ENCODE measurements around the gene HAGH.

Gene HAGH

DNA sequence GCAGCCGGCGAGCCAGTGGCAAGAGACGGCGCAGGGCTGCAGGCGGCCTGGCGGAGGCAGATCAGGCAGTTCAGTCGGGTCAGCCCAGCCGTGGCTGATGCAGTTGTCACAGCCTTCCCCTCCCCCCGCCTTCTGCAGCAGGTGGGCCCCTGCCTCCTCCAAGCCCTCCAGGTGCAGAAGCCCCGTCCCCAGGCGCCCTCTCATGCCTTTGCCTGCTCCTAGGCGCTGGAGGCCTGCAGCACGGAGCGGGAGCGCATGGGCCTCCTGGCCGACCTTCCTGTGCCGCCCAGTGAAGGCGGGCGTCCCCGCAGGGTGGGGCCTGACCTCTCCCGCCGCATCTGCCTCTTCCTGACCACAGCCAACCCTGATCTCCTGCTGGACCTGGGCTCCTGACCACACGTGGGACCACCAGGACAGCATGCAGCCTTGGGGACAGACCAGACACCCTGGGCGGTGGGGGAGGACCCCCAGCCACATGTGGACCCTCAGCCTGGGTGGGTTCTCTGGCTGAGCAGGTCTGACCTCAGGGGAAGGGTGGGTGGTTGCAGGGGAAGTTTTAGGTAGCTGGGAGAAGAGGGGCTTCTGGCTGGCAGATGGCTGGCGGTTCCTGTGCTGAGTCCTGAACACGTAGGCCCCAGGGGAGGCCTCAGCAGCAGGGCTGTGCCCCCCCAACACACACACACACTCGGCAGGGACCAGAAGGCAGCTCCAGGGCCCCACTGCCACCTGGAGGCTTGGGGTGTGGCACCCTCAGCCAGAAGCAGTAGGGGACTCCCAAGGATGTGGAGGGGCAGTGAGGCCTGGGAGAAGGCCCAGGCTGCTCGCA, 50.6 kb downstream of the HAGH start:
- H3K27ac ChIP-seq, result no peak overlapping the region
- TF ChIP-seq Cebpa-rat (IDR thresholded peaks at IDR 0.05), result no peak
- H4K20me1 ChIP-seq, result peaks cover 76% of the 10 kb centered on the region
- peak overlapping the region; percentile 7; the same call in 1 of the 2 replicates for H3K4me2 ChIP-seq
- no peaks in the 10 kb centered on the region for H3K27me3 ChIP-seq
- H3K9ac ChIP-seq, result no peak overlapping the region
- peaks cover 42% of the 10 kb centered on the region for H3K4me1 ChIP-seq
- H3K4me3 ChIP-seq, result no peak overlapping the region
- peaks cover 64% of the 10 kb centered on the region for H3K36me3 ChIP-seq
- no peaks in the 10 kb centered on the region for H3K9me3 ChIP-seq

DNA sequence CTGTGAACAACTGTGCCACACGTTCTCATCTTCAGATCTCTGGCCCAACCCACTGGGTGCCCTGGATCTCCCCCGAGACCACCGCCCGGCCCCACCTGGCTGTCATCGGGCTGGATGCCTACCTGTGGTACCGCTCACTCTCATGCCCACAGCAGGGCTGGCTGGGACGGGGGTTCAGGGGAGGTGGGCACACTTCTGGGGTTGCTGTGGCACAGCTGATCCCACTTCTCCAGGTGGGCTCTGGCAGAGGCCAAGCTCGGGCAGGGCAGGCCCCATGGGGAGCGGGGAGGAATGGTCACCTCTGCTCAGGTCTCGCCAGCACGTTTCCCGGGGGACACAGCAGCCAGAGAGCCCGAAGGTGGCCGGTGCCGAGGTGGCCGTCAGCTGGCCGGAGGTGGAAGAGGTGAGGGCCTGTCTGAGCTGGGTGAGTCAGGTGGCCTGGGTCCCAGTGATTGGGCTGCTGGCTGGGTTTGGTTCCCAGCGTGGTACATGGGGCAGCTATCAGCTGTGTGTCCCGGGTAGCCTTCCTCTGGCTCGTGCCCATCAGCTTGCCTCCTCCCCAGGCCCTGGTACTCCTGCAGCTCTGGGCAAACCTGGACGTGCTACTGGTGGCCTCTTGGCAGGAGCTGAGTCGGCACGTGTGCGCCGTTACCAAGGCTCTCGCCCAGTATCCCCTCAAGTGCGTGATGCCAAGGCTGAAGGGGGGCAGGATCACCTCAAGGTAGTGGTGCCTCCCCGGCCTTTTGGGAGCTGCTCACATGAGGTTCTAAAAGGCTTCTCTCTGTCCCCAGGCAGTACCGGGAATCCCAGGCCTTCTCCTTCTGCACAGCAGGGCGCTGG, 51.4 kb downstream of the HAGH start:
- H3K27ac ChIP-seq, result 0 out of 2 replicates have a peak overlapping the region, but pooled peaks have one; percentile 97
- H4K20me1 ChIP-seq, result peaks cover 73% of the 10 kb centered on the region
- H3K4me2 ChIP-seq, result peak overlapping the region; percentile 98
- no peak for TF ChIP-seq Cebpa-rat (IDR thresholded peaks at IDR 0.05)
- no peak overlapping the region; the same call in 1 of the 2 replicates for H3K4me3 ChIP-seq
- peak overlapping the region; percentile 98 for H3K9ac ChIP-seq
- no peaks in the 10 kb centered on the region for H3K27me3 ChIP-seq
- H3K4me1 ChIP-seq, result peaks cover 43% of the 10 kb centered on the region
- H3K36me3 ChIP-seq, result peaks cover 59% of the 10 kb centered on the region
- no peaks in the 10 kb centered on the region for H3K9me3 ChIP-seq

DNA sequence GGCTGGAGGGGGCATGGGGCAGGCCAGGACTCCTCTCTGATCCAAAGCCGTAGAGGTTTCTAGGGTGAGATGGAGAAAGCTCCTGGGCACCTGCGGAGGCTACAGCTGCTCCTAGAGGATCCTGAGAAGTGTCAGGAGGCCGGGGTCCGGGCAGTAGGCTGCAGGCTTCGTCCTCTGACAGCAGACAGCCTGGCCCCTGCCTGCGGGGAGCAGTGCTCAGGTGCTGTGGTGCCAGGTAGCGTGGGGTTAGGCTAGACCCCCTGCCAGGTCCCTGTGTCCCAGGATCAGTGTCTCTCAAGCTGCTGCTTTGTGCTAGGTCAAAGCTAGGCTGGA, 52.2 kb downstream of the HAGH start:
- Histone ChIP-seq H3K4me1 (peaks cover 48% of the 10 kb centered on the region), H4K20me1 (peaks cover 73% of the 10 kb centered on the region), H3K9ac (peak overlapping the region; percentile 98), H3K4me3 (peak overlapping the region; percentile 97), H3K27ac (peak overlapping the region; percentile 97), H3K4me2 (peak overlapping the region; percentile 98), H3K36me3 (peaks cover 59% of the 10 kb centered on the region), H3K27me3 (no peaks in the 10 kb centered on the region), H3K9me3 (no peaks in the 10 kb centered on the region)
- no peak for TF ChIP-seq Cebpa-rat (IDR thresholded peaks at IDR 0.05)

DNA sequence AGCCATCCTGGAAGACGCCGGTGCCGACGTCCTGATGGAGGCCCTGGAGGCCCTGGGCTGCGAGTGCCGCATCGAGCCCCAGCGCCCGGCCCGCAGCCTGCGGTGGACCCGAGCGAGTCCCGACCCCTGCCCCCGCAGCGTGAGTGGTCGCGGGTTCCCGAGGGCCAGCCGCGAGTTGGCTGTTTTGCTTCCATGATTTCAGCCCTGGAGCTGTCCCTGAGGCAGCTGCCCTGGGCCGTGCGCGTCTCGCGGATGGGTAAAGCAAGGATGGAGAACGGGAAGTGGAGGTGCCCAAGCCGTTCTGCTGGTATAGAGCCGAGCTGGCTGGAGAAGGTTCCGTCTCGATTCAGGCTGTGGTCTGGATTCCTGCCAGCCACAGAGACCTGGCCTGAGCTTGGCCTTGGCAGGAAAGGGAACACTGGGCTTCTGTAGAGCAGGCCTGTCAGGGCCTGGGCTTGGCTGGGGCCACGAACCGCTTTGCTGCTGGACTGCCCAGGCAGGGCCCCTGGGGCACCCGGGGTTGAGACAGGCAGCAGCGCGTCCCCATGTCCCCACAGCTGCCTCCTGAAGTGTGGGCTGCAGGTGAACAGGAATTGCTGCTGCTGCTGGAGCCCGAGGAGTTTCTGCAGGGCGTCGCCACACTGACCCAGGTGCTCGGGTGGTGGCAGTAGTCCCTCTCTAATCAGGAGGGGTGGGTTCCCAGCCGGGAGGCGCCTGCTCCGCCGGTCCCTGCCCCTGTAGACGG, 52.8 kb downstream of the HAGH start:
- Histone ChIP-seq H3K4me3 (peak overlapping the region; percentile 97), H3K9ac (peak overlapping the region; percentile 98), H3K4me2 (peak overlapping the region; percentile 98), H3K4me1 (peaks cover 48% of the 10 kb centered on the region), H4K20me1 (peaks cover 73% of the 10 kb centered on the region), H3K27me3 (no peaks in the 10 kb centered on the region), H3K36me3 (peaks cover 59% of the 10 kb centered on the region), H3K27ac (peak overlapping the region; percentile 97), H3K9me3 (no peaks in the 10 kb centered on the region)
- no peak for TF ChIP-seq Cebpa-rat (IDR thresholded peaks at IDR 0.05)

DNA sequence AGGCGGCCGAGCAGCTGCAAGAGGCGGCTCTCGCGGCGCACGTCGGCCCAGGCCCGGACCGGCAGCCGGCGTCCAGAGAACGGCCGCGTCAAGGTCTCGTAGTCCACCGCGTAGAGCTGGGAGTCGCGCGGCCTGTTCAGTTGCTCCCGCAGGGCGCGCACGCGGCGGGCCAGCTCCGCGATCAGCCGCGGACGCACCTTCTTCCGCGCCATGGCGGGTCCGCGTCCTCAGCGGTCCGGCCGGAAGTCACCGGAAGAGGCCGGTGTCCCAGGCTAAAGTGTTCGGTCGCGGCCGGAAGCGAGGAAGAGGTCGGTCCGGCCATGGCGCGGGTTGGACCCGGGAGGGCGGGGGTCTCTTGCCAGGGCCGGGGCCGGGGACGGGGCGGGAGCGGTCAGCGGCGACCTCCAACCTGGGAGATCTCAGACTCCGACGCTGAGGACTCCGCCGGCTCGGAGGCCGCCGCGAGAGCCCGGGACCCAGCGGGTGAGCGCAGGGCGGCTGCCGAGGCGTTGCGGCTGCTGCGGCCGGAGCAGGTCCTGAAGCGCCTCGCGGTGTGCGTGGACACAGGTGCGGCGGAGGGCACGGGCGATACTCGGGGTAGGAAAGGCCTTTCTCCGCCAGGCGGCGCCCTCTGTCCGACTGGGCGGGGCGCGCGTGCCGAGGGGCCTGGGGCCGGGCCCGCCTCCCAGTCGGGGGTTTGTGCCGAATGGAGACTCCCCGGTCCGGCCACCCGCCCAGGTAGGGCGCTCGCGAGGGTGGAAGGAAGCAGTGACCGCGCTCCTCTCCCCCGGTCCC, 53.5 kb downstream of the HAGH start, which contains the start of gene MRPS34:
Gene MRPS34, minus strand, starts transcription at position 227 of the 795 bp plus-strand sequence. Its CDS starts 15 bp downstream, at position 212.
- no peaks in the 10 kb centered on the region for H3K27me3 ChIP-seq
- no peaks in the 10 kb centered on the region for H3K9me3 ChIP-seq
- H3K36me3 ChIP-seq, result peaks cover 59% of the 10 kb centered on the region
- H3K4me2 ChIP-seq, result peak within 1 kb of the TSS; percentile 98
- H3K4me1 ChIP-seq, result peaks cover 48% of the 10 kb centered on the region
- H3K9ac ChIP-seq, result peak within 1 kb of the TSS; percentile 98
- no peak for TF ChIP-seq Cebpa-rat (IDR thresholded peaks at IDR 0.05)
- peaks cover 73% of the 10 kb centered on the region for H4K20me1 ChIP-seq
- H3K27ac ChIP-seq, result peak within 1 kb of the TSS; percentile 97
- peak within 1 kb of the TSS; percentile 97 for H3K4me3 ChIP-seq

DNA sequence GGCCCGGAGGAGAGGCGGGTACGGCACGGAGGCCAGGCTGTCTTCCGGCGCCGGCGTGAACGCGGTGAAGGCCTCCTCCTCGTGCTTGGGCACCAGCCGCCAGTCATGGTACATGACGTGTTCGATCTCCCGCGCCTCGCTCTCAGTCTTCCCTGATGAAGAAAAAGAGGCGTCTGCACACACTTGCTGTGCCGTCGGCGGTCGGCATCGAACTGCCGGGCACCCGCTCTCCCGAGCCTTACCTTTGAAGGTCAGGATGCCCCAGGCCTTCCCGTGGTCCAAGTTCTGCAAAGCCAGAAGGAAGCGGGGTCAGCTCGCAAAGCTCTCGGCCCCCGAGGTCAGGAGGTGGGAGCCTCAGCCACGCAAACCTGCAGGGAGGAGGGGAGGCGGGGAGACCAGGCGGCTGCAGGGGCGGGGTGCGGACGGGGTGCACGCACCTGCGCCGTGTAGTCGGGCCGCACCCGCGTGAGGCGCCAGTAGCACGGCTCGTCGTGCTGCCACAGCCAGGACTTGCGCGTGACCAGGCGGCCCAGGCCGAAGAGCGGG, 54.2 kb downstream of the HAGH start, which contains the start of gene EME2:
Gene EME2, plus strand, starts transcription at position 449 of the 546 bp plus-strand sequence. CDS start 418 bp downstream, outside the sequence.
- Histone ChIP-seq H3K36me3 (peaks cover 59% of the 10 kb centered on the region), H3K9ac (peak within 1 kb of the TSS; percentile 98), H3K4me2 (peak within 1 kb of the TSS; percentile 98), H3K9me3 (no peaks in the 10 kb centered on the region), H3K4me3 (peak within 1 kb of the TSS; percentile 97), H3K4me1 (peaks cover 45% of the 10 kb centered on the region), H4K20me1 (peaks cover 73% of the 10 kb centered on the region), H3K27me3 (no peaks in the 10 kb centered on the region), H3K27ac (peak within 1 kb of the TSS; percentile 97)
- no peak for TF ChIP-seq Cebpa-rat (IDR thresholded peaks at IDR 0.05)

DNA sequence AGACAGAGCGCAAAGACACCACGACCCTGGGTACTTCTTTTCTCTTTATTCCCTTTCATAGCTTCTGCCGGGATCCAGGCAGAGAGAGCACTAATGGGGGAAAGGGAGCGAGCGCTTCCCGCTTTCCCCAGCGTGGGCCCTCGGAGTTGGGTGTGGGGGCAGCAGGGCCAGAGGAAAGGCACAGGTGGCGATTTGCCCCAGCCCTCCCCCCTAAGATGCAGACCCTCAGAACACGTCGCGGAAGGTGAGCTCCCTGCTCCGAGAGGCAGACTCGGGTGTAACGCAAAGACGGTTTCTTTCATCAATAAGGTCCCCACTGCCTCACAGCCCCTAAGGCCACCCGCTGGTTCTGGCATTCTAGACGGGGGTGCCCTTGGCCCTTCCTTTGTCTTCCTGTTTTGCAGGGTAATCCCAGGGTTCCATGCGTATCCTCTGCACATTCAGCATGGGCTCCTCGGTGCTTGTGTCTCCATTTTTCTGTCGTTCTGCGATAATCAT, 54.7 kb downstream of the HAGH start:
- Histone ChIP-seq H3K27me3 (no peaks in the 10 kb centered on the region), H3K27ac (peak overlapping the region; percentile 97), H3K4me1 (peaks cover 41% of the 10 kb centered on the region), H4K20me1 (peaks cover 68% of the 10 kb centered on the region), H3K4me2 (peak overlapping the region; percentile 98), H3K9me3 (no peaks in the 10 kb centered on the region), H3K4me3 (peak overlapping the region; percentile 97), H3K36me3 (peaks cover 59% of the 10 kb centered on the region), H3K9ac (peak overlapping the region; percentile 98)
- TF ChIP-seq Cebpa-rat (IDR thresholded peaks at IDR 0.05), result no peak

DNA sequence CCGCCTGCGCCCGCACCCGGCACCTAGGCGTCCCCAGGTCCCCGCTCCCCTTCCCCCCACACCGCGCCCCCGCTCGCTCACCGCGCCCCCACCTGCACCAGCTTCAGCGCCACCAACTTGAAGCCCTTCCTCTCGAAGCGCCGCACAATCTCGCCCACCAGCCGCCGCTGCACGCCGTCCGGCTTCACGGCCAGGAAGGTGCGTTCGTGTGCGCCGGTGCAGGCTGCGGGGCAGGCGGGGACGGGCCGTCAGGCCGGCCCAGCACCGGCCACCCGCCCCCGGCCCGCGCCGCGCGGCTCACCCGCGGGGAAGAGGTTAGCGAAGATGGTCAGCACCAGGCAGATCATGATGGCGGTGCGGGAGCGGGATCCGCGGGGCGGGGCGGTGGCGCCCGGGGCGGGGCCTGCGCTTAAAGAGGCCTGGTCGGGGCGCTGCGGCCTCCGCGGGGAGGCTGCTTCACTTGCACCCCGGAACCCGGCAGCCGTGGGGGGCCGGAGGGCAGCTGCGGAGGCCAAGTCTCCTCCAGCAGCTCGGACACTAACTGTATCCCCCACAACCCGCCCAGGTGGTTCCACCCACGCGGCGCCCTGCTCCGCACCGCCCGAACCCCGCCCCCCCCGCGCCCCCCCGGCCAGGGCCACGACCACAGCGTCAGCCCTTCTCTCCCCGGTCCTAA, 55.3 kb downstream of the HAGH start, which contains the start of gene NME3:
Gene NME3, minus strand, starts transcription at position 356 of the 676 bp plus-strand sequence. Its CDS starts 9 bp downstream, at position 347.
- peaks cover 59% of the 10 kb centered on the region for H3K36me3 ChIP-seq
- TF ChIP-seq Cebpa-rat (IDR thresholded peaks at IDR 0.05), result no peak
- peak within 1 kb of the TSS; percentile 98 for H3K4me2 ChIP-seq
- peak within 1 kb of the TSS; percentile 97 for H3K27ac ChIP-seq
- H3K4me3 ChIP-seq, result peak within 1 kb of the TSS; percentile 97
- H3K9me3 ChIP-seq, result no peaks in the 10 kb centered on the region
- no peaks in the 10 kb centered on the region for H3K27me3 ChIP-seq
- H3K9ac ChIP-seq, result peak within 1 kb of the TSS; percentile 98
- H4K20me1 ChIP-seq, result peaks cover 62% of the 10 kb centered on the region
- H3K4me1 ChIP-seq, result peaks cover 37% of the 10 kb centered on the region

All from BLaER1 (cell line).